NCI-H128 (cell line): ENCODE results near the gene CENPL.
"Not testable (repeated sequence)": the region's sequence is repeated elsewhere in the genome, so short reads cannot be mapped to it uniquely, and the experiment has no call there.

ENCODE experiments used
- DNase-seq: peaks from one replicate; lab custom pipeline; 2025; ENCODE audit not compliant: unreplicated experiment; lab: John Stamatoyannopoulos, UW

Gene CENPL, protein sequence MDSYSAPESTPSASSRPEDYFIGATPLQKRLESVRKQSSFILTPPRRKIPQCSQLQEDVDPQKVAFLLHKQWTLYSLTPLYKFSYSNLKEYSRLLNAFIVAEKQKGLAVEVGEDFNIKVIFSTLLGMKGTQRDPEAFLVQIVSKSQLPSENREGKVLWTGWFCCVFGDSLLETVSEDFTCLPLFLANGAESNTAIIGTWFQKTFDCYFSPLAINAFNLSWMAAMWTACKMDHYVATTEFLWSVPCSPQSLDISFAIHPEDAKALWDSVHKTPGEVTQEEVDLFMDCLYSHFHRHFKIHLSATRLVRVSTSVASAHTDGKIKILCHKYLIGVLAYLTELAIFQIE

DNA sequence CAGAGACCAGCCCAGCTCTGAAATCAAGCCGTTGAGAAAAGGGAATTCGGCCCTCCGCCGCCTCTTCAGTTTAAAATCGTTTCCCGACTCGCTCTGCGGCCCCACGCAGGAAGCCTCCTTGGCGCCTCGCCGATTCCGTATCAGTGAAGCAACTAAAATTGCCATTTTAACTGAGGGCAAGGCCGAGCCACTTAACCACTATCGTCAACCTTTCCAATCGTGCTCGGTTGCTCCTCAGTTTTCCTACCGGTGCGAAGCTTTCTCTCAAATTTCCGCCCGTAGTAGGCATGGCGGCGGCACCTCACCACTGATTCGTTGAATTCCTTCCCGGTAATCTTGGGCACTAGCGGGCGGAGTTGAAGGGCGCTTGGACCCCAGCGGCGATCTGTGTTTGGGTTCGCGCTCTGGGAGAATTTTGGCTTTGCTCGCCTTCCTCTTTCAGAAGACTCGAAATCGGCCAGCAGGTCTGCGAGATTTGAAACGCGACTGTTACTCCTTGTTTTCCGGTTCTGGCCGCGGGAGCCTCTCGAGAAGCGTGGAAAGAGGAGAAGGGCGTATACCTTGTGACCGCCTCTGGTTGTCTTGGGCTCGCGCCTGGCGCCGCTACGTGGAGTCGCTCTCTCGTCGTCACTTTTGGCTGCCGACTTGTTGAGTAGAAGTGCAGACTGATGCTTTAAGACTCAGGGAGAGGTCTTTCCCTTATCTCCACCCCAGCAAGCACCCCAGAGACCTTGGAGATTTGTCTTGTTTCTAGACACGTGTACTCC lies at the start of gene CENPL, which contains the start of gene DARS2:
TSS of gene CENPL (minus strand) at position 569 of the 767 bp plus-strand sequence. CDS start 13,584 bp downstream, outside the sequence.
TSS of gene DARS2 (plus strand) at position 359 of the 767 bp plus-strand sequence. CDS start 557 bp downstream, outside the sequence.
- peak; percentile 98 for DNase-seq

DNA sequence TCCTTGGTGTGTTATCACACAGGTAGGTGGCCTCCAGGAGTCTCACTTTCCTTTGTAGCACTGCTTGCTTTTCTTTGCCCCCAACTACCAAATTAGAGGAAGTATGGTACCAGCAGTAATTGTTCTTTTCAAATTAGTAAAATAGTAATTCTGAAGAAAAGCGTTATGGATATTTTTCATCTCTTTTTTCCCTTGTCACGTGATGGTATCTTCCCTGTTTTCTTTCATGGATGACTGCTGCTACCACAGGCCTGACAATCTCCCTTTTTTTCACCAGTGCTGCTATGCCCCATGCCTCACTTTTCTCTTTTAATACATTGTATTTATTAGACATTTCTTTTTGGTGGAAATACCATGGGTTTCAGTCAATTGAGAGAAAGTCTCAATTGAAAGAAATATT lies 46.8 kb upstream of the CENPL start:
- DNase-seq, result no peak

DNA sequence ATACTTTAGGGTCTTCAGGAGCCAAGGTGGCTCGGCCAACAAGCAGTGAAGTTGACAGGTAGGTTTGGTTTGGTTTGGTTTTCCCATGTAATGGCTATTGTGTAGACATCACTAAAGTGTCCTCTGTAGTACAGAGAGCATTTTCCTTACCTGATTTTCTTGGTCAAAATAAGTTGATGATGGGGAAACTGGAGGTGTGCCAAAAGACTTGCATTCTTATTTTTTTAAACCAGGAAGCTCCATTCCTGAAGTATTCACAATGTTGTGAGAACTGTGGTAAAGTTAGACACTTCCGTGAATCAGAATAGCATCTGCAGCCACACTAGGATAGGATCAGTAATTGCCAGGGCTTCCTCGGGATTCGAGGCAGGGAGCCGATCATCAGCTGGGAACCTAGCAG lies 46.4 kb upstream of the CENPL start:
- no peak for DNase-seq

DNA sequence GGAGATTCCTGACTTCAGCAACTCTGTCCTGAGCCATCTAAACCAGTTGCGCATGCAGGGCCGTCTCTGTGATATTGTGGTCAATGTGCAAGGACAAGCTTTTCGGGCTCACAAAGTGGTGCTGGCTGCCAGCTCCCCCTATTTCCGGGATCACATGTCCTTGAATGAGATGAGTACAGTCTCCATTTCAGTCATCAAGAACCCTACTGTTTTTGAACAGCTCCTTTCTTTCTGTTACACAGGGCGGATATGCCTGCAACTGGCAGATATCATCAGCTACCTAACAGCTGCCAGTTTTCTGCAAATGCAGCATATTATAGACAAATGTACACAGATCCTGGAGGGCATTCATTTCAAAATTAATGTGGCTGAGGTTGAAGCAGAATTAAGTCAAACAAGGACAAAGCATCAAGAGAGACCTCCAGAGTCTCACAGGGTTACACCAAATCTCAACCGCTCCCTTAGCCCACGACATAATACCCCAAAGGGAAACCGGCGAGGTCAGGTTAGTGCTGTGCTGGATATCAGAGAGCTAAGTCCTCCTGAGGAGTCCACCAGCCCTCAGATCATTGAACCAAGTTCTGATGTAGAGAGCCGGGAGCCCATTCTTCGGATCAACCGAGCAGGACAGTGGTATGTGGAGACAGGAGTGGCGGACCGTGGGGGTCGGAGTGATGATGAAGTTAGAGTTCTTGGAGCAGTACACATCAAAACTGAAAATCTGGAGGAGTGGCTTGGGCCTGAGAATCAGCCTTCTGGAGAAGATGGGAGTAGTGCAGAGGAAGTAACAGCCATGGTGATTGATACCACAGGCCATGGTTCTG lies 45.8 kb upstream of the CENPL start:
- DNase-seq, result no peak

DNA sequence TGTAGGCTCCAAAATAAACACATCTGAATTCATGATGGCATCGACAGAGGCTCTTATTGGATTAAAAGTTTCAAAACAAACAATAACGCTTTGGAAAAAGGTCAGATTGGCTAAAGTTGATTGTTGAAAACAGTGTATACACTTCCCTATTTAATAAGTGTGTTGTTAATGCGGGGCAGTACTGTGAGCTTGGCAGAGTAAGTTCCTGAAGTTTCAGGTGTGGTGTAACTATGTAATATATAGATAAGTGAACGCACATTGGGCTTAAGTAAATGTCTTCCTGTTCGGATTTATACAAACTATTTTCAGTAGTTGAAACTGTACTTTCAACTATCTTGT lies 44.3 kb upstream of the CENPL start:
- no peak for DNase-seq

DNA sequence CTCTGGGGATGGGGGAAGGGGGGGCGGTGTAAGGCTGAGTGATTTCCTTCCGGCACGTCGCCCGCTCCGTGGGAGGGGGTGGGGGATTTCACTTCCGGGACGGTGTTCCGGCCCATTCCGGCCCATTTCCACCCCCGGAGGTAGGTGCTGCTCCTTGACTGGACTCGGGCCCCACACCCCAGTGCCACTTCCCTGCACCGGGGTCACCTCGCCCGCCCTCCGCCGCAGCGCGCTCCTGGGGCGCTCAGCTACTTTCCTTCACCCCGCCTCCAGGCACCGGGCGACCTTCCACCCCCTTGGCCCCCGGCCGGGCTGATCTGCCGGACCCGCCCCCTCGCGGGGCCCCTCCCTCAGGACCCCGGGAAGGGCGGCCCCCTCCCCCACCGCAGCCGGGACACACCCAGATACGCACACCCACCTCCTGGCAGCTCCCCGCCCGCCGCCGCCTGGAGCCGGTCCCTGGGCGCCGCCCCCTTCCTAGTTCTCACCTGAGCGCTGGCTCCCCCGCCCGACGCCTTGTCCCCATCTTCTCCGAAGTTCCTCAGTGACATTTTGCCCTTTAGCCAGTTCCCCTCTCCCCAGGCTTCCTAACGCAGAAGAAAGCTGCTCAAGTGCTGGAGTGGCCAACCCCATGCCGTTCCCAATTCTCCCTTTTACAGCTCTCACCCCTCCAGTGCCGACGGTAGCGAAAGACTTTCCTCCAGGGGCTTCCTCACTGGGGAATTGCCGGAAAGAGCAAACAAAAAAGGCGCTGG lies 43.8 kb upstream of the CENPL start, which contains the start of gene ZBTB37:
TSS of gene ZBTB37 (plus strand) at position 115 of the 755 bp plus-strand sequence. CDS start 1,846 bp downstream, outside the sequence.
- DNase-seq, result peak; percentile 68

DNA sequence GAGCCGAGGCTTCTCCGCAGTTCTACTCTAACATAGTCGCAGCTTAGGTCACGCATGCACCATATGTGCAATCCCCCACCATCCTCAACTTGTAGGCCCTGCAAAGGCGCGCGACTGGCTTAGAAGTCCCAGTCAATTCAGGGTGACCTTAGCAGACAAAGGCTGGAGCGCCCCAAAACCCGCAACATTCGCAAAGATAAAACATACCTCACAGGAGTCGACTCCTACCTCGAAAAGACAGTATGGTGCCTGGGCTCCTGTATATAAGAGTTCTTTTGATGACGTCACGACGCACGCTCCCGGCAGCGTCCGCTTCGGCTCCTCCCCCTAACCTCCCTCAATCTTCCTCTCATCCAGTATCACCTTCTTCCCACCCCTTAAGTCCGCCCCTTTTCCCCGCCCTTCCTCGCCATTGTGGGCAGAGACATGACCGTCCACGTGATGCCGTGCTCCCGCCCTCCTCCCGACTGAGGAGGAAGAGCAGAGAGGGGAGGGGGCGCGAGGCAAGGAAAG lies 43.1 kb upstream of the CENPL start, which contains the start of gene GAS5:
TSS of gene GAS5 (minus strand) at position 237 of the 513 bp plus-strand sequence.
- peak; percentile 99 for DNase-seq

DNA sequence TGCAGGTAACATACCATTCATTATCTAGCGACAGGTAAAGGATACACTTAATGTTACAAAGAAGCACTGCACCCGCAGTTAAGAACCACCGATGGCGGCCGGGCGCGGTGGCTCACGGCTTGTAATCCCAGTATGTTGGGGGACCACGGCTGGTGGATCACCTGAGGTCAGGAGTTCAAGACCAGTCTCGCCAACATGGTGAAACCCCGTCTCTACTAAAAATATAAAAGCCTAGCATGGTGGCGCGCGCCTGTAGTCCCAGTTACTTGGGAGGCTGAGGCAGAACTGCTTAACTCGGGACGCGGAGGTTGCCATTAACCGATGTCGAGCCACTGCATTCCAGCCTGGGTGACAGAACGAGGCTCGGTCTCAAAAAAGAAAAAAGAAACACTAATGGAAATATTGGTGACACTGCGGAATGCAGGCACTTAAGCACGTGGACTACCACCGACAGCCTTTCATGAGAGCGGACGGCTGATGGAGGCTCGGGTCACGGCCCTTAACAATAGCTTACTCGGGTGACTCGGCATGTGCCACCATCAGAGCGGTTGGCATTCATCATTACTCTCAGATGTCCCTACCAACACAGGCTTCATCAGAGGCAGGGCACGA lies 42.6 kb upstream of the CENPL start:
- DNase-seq, result no peak

DNA sequence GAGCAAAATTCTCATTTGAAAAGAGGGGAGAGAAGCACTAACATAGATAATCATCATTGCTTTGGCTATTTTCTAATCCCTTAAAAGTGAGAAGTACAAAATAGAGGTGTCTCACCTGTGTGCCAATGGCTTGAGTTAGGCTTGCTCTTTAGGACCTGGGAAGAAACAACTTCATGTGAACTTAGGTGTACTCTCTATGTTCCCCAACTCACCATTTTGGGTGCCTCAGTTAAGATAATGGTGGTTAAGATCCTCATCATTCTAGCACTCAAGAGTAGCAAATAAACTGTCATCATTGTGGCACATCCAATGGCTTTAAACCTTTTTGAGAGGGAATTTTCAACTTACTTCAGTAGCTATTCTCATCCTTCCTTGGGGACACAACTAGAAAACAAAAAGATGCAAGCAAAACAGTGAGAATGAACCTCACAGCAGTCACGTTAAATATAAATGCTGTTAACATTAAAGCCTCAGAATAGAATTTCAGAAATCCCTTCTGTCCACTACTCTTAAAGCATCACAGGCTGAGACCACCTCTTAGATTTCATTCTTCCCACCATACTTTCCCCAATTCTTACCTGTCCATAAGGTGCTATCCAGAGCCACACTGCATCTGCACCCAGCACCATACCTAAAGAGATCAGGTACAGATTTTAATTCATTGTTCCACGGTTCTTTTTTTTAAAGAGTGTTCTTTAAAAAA lies 41.9 kb upstream of the CENPL start:
- DNase-seq, result no peak

DNA sequence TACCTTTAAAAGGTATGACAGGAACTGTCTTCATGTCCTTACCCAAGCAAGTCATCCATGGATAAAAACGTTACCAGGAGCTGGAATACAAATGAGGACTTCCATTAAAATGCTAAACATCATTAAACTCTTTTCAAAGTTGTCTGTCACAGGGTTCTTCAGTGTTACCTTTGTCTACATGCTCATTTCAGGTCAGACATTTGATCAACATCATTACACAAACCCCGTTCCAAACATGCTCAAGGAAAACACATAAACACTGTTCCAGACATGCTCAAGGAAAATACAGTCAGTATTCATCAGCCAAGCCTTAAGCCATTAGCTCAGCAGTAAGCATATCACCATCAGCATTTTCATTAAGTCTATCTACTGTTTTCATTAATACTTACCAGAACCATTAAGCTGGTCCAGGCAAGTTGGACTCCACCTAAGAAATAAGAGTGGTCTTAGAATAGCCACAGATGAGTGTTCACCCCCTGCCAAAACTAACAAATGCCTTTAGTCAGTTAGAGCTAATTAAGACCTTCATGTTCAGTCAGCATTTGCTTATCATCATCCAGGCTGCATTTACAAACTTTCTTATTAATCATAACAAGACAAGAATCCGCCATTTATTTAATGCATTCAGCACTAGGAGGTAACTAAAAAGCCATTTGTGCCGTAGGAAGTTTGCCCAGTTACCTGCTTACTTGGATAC lies 40.9 kb upstream of the CENPL start:
- DNase-seq, result no peak

DNA sequence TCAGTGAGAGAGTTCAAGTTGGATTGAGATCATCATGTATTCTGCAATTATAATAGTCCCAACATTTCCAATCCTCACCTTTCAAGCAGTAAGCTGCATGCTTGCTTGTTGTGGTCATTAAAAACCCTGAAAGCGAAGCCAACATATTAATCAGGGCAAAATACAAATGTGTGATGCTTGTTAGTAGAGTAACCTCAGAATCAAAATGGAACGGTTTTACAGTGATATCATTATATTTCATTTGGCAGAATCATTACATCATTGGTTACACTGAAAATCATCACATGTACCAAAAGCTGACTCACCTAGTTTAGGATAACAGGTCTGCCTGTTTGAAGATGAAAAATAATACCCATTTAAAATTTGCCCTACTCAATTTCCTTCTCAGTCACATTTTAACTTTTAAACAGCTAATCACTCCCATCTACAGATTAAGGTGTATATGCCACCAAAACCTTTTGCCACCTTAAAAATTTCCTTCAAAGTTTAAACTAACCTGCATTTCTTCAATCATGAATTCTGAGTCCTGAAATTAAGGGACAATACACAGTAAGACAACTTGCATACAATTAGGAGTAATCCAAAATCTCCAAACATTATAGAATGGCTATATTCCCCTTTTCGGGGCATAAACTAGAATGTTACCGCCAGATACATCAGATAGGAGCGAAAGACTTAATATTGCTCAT lies 39.6 kb upstream of the CENPL start:
- DNase-seq, result no peak

DNA sequence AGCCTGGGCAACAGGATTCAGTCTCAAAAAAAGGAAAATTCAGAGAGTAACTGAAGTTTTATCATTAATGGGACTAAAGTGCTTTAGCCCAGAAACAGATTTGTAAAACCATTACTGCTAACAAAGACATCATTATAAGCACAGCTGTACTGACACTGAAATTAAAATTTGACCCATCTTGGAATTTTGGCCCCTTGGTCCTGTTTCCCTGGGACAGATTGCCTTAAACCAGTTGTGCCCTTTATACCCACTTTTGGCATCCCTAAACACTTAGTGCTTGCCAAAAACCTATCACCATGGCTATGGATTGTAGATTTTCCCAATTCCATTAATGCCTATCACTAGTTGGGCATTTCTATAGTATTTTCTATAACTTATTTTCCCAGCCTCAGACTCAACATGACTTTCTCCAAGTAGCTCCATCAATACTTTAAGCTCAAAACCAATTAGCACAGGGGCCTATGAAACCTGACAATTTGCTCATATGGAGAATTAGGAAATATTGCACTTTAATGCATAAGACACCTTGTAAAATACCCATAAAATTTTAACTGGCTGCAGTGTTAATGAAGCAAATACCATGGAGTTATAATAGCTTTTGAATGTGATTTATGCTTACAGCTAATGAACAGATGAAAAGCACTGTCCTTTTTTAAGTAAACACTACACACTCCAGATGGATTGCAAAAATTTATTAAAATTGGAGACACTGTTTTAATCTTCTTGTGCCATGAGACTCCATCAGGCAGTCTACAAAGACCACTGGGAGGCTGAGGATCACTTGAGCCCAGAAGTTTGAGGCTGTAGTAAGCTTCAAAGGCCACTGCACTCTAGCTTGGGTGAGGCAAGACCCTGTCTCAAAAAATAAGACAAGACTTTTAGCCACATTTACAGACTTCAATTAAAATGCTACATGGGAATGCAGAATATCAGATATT lies 38.8 kb upstream of the CENPL start:
- no peak for DNase-seq

DNA sequence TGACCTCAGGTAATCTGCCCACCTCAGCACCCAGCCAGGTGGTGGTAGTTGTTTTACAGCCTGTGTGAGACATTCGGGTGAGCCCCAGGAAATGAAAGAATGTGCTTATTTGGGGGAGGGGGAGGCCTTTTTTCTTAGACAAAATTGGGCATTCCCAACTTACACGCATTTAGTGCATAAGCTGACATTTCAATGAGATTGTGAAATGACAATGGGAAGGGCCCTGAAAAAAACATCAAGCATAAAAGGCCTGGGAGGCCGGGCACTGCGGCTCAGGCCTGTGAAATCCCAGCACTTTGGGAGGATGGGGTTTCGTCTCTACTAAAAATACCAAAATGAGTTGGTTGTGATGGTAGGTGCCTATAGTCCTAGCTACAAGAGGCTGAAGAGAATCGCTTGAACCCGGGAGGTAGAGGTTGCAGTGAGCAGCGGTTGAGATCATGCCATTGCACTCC lies 38.1 kb upstream of the CENPL start:
- no peak for DNase-seq

DNA sequence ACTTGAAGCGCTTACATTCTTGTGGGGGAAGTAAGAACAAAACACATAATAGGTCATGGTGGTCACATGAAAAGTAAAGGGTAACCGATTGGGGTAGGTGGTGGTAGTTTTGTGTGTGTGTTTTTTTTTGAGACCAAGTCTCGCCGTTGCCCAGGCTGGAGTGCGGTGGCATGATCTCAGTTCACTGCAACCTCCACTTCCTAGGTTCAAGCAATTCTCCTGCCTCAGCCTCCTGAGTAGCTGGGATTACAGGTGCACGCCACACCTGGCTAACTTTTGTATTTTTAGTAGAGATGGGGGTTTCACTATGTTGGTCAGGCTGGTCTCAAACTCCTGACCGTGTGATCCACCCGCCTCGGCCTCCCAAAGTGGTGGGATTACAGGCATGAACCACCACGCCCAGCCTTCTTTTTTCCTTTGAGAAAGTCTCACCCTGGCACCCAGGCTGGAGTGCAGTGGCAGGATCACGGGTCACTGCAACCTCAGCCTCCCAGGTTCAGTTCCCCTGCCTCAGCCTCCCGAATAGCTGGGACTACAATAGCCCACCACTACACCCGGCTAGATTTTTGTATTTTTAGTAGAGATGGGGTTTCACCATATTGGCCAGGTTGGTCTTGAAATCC lies 37.6 kb upstream of the CENPL start:
- not testable (repeated sequence) for DNase-seq

DNA sequence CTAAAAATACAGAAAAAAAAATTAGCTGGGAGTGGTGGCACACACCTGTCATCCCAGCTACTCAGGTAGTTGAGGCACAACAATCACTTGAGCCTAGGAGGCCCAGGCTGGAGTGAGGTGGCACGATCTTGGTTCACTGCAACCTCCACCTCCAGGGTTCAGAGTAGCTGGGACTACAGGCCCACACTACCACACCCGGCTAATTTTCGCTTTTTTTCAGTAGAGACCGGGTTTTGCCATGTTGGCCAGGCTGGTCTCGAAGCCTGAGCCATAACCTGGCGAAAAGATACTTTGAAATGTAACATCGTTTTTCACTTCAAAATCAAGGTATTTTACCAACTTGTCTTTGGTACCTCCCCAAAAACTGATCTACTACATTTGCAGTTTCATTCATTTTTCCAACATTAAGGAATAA lies 37.1 kb upstream of the CENPL start:
- DNase-seq, result no peak

DNA sequence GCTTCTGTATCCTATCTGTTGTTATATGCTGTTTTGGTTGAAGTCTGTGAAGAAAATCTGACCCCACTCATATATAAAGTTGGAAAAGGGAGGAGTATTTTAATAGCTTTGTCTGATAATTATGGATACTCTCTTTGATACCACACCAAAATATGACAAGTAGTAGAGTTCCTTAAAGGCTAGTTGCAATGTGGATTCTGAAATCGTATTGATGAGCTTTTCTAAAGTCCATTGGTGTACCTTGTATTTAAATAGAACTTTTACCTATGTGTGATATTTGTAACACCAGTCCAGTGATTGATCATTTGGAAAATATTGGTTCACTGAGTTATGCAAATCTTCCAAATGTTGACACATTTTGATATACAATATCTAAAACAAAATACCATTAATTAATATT lies 35.4 kb upstream of the CENPL start:
- no peak for DNase-seq
